Inflammatory macrophage treated with lipopolysaccharide for 4 hours (primary cell): ENCODE data around the gene ZBTB17.
"Not testable (repeated sequence)": the region's sequence is repeated elsewhere in the genome, so short reads cannot be mapped to it uniquely, and the experiment has no call there.

ENCODE experiments used
- DNase-seq: peaks from one replicate; pipeline ENCODE4 v3.0.0-alpha.2; 2020

Gene ZBTB17

DNA sequence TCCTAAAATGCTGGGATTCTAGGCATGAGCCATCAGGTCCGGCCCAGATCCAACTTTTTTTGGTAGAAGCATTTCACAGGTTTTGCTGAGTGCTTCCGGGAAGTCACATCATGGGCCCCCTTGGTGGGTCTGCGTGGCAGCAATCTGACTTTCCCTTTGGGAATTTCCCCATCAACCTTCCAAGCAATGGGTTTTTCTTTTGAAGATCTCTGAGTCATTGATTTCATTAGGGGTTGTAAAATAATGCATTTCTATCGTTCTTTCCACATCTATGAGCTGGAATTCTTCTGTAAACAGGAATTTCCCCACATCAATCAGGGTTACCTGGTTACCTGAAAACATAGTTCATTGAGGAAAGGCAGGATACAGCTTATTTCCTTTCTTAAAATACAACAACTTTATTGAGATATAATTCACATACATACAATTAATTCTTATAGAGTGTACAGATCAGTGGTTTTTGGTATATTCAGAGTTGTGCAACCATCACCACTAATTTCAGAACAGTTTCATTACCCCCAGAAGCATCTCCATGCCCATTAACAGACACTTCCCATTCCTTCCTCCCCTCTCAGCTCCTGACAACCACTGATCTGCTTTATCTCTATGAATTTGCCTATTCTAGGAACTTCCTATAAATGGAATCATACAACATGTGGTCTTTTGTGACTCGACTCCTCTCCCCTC lies 9.9 kb upstream of the ZBTB17 start:
- DNase-seq, result peak; percentile 65

- no peak for DNase-seq
Measured at GRCh38 chr1:15983275-15983674, 7.4 kb upstream of the ZBTB17 start.

DNA sequence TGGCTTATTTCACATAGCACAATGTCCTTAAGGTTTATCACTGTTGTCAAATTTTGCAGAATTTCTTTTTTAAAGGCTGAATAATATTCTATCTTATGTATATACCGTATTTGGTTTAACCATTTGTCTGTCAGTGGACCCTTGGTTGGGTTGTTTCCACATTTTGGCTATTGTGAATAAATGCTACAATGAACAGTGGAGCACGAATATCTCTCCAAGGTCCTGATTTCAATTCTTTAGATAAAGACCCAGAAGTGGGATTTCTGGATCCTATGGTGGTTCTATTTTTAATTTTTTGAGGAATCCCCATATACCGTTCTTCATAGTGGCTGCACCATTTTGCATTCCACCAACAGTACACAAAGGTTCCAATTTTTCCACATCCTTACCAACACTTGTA lies 5.8 kb upstream of the ZBTB17 start:
- DNase-seq, result no peak

DNA sequence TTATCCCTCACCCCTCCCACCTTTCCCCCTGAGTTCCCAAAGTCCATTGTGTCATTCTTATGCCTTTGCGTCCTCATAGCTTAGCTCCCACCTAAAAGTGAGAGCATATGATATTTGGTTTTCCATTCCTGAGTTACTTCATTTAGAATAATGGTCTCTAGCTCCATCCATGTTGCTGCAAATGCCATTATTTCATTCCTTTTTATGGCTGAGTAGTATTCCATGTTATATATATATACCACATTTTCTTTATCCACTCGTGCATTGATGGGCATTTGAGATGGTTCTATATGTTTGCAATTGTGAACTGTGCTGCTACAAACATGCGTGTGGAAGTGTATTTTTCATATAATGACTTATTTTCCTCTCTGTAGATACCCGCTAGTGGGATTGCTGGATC lies 2.0 kb upstream of the ZBTB17 start:
- not testable (repeated sequence) for DNase-seq

GRCh38 chr1:15975358-15975804 lies 520 bp downstream of the ZBTB17 start:
- peak; percentile 84 for DNase-seq

DNA sequence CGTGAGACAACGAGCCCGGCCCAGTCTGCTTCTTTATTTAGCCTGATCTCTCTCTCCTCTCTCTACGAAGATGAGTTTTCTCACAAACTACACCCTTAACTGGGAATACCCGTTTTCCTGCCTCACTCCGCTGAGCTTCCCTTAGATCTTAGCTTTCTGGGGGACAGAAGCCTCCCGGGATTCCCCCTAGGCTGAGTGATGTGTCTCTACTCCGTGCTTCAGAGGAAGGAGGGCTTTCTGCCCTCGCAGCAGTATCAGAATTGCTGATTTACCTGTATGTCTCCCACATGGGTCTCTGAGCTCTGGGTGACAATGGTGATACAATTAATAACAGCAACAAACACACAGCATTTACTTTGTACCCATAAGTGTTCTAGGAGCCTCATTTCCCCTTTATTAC lies 1.0 kb downstream of the ZBTB17 start:
- DNase-seq, result peak; percentile 19

- DNase-seq, result no peak
Measured at GRCh38 chr1:15973772-15974171, 2.1 kb downstream of the ZBTB17 start.

- DNase-seq, result no peak
Measured at GRCh38 chr1:15972409-15972808, 3.5 kb downstream of the ZBTB17 start.

DNA sequence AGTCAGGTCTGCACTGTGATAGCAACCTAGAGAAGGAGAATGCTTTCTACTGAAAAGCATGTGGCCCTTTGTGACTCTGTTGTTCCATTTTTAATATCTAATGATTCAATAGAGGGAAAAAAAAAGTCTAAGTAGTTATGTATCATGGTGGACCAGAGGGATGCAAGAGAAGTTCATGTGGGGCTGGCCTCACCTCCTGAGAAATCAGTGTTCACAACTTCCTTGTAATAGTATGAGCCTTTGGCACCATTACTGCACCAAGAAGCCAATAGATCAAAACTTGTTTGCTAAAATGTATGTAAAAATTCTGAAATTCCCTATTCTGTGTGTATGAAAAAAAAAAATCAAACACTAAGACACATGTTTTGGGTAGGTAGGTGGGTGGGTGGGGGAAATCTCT lies 5.0 kb downstream of the ZBTB17 start:
- DNase-seq, result peak; percentile 74

DNA sequence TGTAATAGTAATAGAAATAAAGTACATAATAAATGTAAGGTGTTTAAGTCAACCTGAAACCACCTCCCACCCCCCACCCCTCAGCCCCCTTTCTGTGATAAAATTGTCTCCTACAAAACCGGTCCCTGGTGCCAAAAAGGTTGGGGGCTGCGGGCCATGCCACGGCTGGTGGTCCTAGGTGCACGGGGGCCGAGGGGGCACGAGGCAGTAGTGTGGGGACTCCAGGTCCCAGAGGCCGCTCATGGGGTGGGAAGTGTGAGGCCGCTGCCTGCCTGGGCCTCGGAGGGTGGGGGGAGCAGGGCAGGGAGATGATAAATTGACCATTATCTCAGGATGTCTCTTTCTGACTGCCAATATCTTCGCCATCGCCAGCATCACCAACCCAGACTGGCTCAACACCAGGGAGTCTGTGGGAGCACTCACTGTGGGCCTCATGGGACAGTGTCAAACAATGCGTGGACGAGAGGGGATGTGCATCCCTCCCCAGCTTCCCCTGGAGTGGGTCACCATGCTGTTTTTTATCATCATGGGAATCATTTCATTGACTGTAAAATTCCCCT lies 6.5 kb downstream of the ZBTB17 start:
- no peak for DNase-seq

- no peak for DNase-seq
Measured at GRCh38 chr1:15968172-15968571, 7.7 kb downstream of the ZBTB17 start.

GRCh38 chr1:15966956-15967344 lies 9.0 kb downstream of the ZBTB17 start:
- DNase-seq, result no peak

GRCh38 chr1:15966081-15966955 lies 9.6 kb downstream of the ZBTB17 start:
- peak; percentile 99 for DNase-seq

DNA sequence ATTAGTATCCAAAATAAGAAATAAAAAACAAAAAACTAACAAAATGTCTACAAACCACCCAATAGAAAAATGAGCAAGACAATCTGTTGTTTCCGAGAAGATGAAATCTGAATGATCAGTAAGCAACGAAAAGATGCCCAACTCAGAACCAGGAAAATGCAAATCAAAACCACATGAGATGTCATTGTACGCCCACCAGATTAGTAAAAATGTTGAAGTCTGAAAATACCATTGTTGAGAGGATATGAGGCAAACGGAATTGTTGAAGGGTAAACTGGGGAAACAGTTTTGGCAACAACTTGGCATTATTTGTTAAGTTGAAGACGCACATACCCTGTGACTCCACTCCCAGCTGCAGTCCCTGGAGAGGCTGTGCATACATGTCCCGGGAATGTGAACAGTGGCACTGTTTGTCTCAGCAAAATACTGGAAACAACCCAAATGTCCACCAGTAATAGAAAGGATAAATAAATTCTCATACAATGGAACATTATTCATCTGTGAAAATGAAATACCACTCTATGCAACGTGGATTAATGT lies 10.6 kb downstream of the ZBTB17 start:
- DNase-seq, result peak; percentile 98

- peak; percentile 92 for DNase-seq
Measured at GRCh38 chr1:15963968-15964648, 11.8 kb downstream of the ZBTB17 start.

GRCh38 chr1:15963363-15963967 lies 12.4 kb downstream of the ZBTB17 start:
- peak; percentile 29 for DNase-seq

DNA sequence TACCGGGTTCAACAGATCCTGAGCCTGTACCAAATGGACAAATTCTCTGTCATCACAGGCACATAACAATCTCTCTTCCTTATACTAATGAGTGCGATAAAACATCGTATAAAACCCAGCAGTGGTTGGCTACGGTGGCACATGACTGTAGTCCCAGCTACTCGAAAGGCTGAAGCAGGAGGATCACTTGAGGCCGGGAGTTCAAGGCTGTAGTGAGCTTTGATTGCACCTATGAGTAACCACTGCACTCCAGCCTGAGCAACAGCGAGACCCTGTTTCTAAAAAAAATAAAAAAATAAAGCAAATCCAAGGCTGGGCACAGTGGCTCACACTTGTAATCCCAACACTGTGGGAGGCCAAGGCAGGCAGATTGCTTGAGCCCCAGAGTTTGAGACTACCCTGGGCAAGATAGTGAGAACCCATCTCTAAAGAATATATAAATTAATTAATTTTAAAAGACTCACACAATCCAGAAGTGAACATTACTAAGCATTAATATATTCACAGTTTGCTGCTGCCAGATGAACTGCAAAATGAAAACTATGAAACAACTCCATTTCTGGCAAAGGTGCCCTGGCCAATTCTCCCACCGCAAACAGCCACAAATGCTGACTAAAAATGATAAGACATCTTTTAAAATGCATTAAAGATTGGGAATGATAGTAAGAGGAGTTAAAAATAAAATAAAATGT lies 13.1 kb downstream of the ZBTB17 start:
- DNase-seq, result no peak

DNA sequence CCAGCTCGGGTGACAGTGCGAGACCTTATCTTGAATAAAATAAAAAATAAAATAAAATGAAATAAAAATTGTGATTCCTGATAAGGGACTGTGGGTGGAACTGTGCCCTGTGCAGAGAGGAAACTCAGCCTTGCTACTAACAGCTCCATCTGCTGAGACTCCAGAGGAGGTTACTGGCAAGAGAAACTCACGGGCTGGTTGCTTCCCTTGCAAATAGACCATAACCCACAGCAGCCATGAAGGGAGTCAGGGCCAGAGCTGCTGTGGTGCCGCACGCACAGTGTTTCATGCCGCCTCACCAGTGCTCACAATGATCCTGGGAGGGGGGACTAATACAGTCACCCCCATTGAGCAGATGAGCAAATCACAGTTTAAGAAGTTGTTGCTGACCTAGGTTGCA lies 13.7 kb downstream of the ZBTB17 start:
- no peak for DNase-seq

GRCh38 chr1:15961492-15961891 lies 14.4 kb downstream of the ZBTB17 start:
- DNase-seq, result no peak

GRCh38 chr1:15960808-15961207 lies 15.1 kb downstream of the ZBTB17 start:
- no peak for DNase-seq

GRCh38 chr1:15959827-15960446 lies 16.0 kb downstream of the ZBTB17 start:
- DNase-seq, result no peak
